Peyer's patch (tissue), 4 donors: ENCODE results near the gene TACO1.

Source experiments
- CTCF ChIP-seq, 6 experiments: fragments of 450-650 bp in 4 of 6; fragments of 200-600 bp in 2 of 6; sonication (generic) in 1 of 6; IDR thresholded peaks; one replicate each; pipeline ENCODE4 v1.5.1; 2017 to 2019; ENCODE audit warnings: antibody characterized with exemption in 6 of 6, mild to moderate bottlenecking in 3 of 6, moderate library complexity in 1 of 6
- POLR2A ChIP-seq, 2 donors: fragments of 450-650 bp; IDR thresholded peaks; one replicate each; pipeline ENCODE4 v1.5.1; 2017; ENCODE audit warnings: antibody characterized with exemption in 2 of 2, mild to moderate bottlenecking in 2 of 2, moderate library complexity in 2 of 2

- TF ChIP-seq CTCF (IDR thresholded peaks at IDR 0.05), result no peak
- no peak for TF ChIP-seq POLR2A (IDR thresholded peaks at IDR 0.05)
Observed at GRCh38 chr17:63589646-63590045, 11.0 kb upstream of the TACO1 start.
